NCI-H748 (cell line): ENCODE data around the gene PYROXD2.

ENCODE experiments used
- DNase-seq: peaks from one replicate; lab custom pipeline; 2025; ENCODE audit not compliant: unreplicated experiment; lab: John Stamatoyannopoulos, UW

Gene PYROXD2

DNA sequence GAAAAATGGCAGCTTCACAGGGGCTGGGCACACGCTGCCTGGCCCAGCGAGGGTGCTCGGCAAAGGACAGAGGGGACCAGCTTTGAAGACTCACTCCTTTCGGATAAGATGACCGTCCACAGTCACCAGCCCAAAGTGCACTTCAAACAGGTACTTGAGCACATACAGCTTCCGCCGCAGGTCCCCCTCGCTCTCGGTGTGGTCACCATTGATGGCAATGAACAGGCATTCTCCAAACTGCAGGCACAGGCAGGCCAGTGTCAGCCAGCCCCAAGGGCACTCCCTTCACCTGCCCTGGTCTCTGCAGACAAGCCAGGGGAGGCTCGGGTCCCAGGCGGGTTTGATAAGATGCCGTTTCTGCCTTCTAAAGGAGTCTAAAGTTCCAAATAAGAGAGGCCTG lies 20.2 kb upstream of the PYROXD2 start:
- no peak for DNase-seq

DNA sequence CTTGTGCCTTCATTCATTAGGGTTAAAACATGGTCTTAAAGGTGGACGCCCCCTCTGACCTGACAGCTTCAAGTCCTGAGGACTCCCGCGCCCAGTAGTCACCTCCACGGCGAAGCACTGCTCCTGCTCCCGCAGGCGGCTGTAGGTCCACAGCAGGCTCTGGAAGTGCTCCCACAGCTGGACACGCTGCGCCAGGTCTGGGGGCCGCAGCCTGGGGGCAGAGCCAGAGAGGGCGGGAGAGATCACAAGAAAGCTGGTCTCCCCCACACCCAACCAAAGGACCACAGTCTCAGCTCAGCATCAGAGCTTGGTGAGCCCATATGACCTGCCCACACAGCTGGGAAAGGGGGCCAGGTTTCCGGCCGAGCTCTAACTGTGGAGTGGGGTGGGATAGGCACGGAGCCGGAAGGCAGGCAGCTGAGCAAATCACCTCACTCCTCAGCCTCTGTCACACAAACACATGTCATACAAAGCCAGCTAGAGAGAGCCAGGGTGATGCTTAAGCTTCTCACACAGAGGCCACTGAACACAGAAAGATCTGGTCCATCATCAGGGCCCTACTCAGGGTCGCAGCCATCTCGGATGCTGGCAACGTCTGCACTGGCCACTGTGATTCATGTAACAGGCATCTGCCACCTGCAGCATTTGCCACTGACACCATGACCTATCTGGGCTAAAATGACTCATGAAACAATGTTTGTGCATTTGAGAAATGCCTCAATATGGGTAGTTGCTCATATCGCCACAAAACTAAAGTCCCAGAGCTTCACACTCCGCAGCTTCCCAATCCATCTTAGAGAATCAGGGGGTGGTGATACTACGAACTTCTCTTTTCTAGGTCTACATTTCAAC lies 19.1 kb upstream of the PYROXD2 start:
- no peak for DNase-seq

DNA sequence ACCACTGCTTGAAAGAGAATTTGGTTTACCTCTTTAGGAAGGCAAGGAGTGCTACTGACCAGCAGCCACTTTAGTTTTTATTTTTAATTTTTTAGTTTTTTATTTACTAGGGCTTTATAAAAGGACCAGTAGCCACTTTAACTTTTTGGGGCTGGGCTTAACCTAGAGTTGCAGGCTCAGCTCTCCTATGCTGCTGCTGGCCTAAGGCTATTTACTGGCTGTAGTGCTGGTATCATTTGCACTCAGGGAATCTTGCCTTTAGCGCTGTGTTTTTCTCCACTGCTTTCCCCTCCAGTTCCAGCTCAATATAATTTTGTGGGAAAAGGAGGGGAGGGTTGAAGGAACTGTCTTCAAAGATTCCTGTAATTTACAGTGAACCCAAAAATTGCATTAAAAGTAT lies 18.4 kb upstream of the PYROXD2 start:
- DNase-seq, result no peak

DNA sequence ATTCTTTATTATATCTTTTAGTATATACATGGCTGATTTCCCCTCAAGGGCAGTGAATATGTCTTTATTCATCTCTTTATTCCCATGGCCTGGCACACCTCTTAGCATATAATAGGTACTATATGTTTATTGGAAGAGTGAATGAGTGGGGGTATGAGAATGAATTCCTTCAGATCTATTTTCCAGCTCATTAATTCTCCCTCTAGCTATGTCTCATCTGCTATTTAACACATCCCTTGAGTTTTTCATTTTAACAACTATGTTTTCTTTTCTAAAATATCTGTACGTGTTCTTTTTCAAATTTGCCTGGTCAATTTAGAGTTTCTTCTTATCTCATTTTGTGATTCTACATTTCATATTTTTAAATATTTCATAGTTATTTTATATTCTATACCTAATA lies 17.3 kb upstream of the PYROXD2 start:
- no peak for DNase-seq

DNA sequence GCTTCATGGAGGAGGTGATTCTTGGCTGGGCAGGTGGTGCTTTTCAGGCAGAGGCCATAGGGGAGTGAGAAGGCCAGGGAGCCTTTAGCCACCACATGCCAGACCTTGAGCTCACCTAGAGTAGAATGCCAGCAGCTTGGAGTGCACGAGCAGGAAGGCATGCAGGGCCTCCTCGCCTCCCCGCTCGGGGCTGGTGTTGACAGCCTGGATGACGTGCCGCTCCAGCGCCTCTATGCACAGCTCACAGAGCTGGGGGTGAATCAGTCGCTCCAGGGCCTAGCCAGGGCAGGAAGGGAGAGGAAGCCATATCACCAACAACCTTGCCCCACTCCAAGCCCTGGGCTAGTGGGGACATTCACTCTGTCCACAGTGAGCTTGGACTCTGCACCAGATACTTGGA lies 16.0 kb upstream of the PYROXD2 start:
- DNase-seq, result no peak

DNA sequence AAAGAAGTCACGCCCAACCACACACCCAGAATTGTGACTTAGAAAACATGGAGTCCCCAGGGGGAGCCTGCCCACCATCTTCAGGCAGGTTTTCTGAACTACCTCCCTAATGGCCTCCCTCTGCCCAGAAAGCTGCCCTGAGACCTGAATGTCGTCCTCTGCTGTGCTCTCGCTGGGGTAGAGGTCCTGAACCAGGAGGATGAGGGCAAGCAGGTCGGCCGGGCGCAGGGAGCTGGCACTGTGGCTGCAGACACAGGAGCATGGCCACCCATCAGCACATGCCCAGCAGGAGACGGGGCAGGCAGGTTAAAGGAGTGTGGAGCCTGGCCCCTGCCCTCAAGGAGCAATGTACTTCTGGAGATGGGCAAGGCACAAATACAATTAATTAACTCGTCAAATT lies 15.4 kb upstream of the PYROXD2 start:
- no peak for DNase-seq

DNA sequence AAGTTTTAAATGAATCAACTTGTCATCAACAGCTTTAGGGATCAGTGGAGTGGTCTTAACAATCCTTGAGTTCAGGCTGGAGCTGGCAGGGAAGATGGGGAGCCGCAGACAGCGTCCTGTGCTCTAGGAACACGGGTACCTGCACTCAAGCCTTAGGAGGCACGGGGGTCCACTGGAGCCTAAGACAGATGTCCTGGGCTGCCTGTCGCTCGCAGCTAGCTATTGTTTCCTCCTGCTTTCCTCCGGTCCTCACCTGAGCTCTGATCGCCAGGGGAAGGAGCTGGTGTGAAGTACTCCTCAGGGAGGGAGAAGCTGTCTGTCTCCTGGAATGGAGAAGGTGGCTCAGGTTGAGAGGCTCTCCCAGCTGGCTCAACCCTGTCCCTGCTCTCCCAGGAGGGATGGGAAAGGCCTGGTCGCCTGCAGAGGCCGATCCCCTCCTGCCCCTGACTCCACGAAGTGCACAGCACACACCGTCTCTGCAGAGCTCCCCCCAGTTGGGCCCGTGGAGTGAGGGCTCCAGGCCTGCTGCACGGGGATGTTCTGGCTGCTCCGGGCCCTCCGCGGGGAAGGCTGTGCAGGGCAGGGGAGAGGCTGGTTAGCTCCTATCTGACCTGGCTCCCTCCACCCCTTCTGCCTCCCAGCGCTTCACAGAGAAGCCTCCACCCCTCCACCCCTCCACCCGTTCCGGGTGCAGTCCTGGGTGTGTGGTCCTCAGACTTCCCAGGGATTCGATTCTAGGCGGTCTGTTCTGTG lies 14.5 kb upstream of the PYROXD2 start:
- DNase-seq, result no peak

DNA sequence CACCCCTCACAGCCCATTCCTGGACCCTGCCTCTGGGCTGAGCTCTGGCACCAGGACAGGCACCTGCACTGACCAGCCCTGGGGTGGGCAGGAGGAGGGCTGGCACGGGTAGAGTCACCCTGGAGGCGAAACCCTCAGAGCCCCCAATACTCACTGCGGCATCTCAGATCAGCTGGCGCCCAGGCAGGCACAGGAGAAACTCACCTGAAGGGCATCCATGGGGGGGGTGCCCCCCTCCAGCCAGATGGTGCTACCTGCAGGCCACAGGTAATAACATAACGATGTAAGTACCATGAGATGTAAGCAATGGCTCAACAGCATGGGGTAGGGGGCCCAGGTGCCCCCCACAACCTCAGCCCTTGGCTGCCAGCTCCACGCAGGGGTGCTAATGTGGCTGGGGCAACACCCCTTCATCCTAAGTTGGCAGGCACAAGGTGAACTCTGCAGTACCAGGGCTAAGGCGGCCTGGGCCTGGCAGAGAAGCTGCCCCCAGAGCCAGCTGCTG lies 12.1 kb upstream of the PYROXD2 start:
- DNase-seq, result no peak

DNA sequence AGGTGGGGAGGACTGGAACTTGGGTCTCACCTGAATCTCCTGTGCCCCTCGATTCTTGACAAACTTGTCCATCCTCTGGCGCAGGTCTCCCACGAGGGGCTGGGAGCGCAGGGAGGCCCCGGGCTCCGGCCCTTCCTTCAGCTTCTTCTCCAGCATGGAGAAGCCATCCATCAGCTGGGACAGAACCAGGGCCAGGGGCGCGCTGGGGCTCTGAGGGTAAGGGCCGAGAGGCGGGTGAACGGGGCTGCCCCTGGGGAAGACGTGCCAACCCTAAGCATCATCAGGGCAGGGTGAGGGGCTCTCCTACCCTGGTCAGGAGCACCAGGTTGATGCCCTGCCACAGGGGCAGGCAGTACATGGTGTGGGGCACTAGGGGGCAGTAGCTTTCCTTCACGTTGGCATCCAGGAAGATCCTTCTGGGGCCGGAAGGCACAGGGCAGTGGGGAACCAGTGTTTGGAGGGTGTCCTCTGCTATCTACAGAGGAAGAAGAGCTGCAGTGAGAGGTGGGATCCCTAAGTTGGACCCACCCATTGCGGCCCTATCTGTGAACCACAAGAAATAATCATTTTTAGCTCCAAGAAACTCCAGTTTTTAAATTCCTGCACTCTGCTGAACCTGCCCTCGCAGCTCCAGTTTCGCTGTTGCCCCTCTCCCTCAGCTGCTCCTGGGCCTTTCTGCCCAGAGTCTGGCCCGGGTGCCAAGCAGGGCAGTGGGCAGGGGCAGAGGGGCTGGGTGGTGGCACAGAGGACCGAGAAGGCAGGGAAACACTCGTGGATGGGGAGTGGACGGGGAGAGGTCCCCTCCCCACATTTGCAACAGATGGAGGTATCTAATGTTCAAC lies 10.8 kb upstream of the PYROXD2 start:
- peak; percentile 28 for DNase-seq

DNA sequence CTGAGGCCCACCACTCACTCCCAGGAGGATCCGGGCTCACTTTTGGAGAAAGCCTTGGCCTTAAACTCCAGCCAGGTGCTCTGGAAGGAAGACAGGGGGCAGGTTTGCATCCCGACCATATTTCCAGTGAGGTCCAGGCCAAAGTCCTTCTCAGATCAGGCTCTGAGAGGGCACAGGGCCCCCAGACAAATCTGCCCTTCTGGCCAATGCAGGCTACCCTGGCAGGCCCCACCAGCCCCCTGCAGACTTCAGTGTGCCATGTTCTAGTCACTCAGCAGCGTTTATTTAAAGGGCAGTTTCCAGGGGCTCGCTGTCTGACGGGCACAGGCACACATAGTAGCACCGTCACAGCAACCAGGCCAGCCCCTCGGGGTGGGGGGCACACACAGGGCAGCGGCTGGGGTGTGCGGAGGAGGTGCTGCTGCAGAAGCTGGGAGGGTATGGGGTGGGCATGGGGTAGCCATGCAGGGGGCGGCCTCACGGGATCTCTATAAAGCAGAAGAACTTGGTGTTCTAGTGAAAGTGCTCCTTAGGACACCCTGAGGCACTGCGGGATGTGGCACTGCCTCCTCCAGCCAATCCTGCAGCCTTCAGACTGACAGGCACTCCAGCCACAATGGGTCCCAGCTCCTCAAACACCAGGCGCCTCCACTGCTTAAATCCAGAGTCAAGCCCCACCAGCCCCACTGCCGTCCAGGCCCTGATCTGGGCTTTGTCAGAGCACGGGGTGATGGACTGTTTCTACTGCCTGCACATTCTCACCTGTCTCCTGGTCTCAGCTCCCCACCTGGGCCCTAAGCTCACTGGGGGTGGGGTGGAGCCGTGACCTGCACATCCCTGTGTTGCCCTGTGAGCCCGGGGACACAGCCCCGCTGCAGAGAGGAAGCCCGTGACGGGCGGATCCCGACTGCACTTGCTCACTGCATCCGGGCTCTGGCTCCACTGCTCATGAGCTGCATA lies 9.6 kb upstream of the PYROXD2 start:
- DNase-seq, result no peak

DNA sequence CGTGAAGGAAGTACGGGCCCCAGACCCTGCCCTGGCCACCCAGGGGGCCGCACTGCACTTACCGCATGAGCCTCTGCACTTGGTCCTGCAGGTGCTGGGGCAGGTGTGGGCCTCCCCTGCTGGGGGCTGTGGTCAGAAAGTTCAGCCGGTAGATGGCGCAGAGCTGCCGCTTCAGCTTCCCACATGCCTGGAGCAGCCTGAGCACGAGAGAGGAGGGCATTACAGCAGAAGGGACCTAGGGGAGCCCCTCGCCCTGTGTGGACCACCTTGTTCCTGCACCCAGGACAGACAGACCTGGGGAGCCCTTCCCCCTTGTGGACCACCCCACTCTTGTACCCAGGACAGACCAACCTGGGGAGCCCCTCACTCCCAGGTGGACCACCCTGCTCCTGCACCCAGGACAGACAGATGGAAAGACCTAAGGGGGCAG lies 8.7 kb upstream of the PYROXD2 start:
- peak; percentile 31 for DNase-seq

DNA sequence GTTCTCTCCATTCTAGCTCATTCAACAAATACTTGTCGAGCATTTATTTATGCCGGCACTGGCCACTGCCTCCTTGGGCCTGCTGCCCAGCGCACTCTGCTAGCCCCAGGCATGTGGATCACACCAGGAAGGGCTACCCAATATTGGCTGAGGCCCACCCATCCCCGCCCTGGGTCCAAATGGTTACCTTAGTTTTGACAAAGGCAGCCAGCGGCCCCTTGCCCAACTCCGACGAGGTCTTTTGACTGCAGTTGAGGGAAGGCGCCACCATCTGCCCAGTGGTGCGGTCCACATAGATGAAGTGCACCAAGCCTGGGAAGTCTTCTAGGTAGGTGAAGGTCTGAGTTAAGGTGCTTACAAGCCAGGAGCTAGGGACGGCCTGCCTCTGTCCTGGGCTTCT lies 7.2 kb upstream of the PYROXD2 start:
- DNase-seq, result no peak

DNA sequence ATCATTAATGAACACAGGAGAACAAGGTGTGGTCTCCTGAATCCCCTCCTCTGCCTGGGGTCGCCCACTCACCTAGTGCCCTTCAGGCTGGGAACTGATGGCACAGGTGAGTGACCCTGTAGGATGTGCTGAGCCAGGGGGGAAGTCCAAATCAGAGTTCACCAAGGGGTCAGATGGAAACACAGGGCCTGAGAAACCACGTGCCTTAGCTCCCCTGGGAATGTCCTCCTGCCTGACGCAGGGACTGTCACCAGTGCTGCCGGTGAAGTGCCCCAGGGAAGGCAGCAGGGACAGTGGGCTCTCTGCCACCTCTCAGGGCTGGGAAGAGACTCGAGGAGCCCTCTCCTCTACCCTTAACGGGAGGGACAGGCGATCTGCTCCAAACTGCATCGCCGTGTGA lies 5.8 kb upstream of the PYROXD2 start:
- no peak for DNase-seq

DNA sequence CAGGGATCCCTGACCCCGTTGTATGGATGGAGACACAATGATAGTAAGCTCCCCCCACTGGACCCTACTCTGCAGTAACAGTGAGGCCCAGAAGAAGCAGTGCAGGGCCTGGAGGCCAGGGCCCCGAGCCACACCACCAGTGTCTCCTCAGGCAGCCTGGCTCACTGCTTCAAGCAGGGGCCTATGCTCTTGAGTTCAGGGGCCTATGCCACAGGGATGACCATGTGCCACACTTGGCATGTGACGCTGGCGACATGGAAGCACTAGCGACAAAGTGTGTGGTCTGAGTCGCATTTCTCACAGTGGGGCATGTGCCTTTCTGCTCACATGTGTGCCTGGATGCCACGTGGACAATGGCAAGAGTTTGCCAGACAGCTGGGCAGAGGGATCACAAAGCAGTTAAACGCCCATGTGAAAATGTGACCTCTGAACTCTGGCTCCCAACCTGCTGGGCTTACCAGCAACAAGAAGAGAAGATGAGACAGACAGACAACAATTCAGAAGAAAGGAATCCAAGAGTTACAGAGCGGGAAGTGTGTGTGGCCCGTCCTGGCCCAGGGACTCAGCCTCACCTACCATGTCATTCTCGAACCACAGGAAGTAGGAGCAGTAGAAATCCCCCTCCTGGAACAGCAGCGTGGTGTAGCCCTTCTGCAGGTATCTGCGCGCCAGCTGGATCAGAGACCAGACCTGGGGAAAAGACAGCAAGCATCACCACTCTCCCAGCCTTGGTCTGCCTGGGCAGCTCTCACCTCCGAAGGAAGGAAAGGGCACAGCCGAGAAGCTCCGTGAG lies 4.7 kb upstream of the PYROXD2 start:
- DNase-seq, result no peak

DNA sequence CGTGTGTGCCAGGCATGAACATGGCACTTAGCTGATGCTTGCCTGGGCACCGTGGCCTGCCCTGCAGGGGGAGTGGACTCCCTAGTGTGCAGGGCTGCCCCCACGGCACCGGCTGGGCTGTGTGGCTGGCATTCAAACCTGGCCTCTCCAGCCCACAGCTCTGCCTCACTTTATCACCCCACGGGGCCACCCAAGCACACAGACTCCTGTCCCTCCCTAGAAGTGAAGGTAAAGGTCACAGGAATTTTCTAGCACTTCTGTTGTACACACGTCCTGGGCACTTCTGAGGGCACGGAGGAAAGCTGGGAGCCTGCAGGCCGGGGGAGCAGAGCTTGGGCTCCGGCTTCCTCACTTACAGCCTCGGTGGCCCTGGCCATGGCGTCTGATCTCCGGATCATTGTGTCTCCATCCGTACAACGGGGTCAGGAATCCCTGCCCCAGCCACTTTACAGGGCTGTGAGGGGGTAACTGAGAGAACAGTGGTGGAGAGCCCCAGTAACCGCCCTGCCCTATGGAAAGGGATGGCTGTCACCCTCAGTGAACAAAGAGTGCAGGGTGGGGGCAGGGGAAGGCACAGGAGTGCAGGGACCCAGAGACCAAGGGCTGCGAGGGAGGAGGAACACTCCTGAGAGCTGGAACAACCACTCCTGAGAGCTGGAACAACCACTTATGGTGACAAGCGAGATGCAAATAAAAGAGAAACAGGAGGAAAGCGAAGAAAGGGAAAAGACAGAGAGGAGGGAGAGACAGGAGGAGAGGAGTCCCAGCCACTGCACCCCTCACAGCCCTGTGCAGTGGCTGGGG lies 3.9 kb upstream of the PYROXD2 start:
- DNase-seq, result no peak

DNA sequence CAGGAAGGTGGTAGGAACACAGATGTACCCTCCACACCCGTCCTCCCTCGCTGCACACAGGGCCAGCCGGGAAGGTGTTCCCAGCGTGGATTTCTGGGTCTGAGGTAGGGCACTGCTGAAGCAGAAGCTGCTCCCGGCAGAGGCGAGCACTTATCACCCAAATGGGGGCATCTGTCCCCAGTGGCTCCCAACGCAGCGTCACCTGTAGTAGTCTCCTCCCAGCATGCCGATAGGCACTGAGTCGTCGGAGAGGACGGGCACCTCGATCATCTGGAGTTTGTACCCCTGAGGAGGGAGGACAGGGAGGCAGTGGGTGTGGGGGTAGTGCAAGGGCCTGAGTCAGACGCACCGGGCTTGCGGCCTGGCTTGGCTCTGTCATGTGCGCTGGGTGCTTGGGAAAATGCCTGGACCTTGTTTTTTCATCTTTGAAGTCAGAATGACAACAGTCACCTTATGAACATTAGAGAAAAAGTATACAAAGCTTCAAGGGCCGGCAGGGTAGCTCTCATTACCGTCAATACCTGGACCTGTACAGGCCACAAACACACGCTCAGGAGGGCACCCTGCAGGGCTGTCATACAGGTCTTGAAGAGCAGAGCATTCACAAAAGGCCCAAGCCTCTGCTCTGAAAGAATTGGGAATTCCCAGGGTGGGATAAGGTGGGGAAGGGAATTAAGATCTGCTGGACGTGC lies 3.1 kb upstream of the PYROXD2 start:
- DNase-seq, result no peak

DNA sequence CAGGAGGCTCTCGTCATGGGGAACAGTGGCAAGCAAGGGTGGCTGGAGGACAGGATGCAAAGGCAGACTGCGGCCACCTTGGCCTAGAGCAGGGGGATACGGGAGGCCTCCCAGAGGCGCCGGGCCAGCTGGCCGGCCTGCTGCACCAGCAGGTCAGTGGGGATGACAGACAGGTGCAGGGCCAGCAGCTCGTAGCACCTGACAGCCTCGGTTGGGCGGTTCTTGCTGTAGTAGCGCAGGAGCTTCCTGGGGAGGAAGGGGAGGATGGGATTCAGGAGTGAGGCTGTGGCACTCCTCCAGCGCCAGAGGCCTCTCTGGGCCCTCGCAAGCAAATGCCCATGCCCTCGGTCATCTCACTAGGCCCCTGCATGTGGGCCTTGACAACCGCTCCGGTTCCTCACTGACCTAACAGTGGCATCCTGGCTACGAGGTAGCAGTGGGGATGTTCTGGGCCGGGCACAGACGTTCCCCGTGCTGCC lies 2.5 kb upstream of the PYROXD2 start:
- DNase-seq, result no peak
